ENCODE measurements around the gene ABCC3.
A peak's percentile ranks its signal among the peaks of the same experiment; 100 is the strongest.

Gene ABCC3

DNA sequence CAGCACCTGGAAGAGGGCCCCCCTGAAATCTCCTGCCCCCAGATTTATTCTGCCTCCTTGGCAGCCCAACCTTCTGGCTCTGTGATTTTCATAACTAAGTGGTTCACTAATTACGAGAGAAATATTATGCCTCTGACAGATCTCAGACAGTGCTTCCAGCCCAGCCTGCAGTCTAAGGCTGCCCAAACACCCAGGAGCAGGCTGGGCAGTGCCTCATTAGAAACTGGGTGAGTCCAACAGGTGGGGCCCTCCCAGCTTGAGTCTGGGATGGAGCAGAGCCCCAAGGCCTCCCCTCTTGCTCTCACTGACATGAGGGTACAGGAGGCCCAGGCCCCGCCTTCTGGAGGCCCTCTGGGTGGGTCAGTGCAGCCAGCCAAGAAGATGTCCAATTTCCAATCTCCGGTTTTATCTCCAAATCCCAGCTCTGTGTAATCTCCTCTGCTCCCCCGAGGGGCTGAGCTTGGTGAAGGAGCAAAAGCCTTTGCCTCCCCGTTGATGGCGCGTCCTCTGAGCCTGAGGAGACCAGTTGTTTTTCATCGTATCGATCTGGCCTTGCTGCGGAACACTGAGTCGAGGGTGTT is 20.1 kb upstream of the ABCC3 start:
- Mint-ChIP-seq H3K4me1 (ENCODE audit: low read depth) (peaks cover 3% of the 10 kb centered on the region), H3K9me3 (no peaks in the 10 kb centered on the region), H3K4me3 (no peak overlapping the region), H3K36me3 (ENCODE audit: low read depth) (no peaks in the 10 kb centered on the region), H3K27me3 (ENCODE audit: low read depth) (peaks cover 3% of the 10 kb centered on the region), H3K27ac (no peak overlapping the region)
- no peak for DNase-seq (ENCODE audit: low spot score)

DNA sequence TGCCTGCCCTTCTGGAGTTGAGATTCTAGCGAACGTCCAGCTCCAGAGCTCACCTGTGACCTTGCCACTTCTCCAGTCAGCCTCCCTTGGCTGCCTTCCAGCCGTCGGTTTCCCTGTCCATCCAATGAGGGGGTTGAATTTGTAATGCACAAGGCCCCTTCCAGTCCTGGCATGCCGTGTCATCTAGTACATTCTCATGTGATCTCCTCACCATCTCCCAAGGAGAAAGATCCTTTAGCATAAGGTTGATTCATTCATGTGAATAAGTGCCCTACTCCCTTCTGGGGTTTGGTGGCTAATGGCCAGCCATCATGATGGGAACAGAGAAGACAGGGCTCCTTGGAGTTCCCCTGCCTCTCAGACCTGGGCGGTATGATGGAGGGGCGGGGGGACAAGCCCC is 18.9 kb upstream of the ABCC3 start:
- Mint-ChIP-seq H3K36me3 (ENCODE audit: low read depth) (no peaks in the 10 kb centered on the region), H3K4me3 (no peak overlapping the region), H3K9me3 (no peaks in the 10 kb centered on the region), H3K4me1 (ENCODE audit: low read depth) (peaks cover 3% of the 10 kb centered on the region), H3K27me3 (ENCODE audit: low read depth) (peaks cover 6% of the 10 kb centered on the region), H3K27ac (no peak overlapping the region)
- DNase-seq (ENCODE audit: low spot score) = no peak

DNA sequence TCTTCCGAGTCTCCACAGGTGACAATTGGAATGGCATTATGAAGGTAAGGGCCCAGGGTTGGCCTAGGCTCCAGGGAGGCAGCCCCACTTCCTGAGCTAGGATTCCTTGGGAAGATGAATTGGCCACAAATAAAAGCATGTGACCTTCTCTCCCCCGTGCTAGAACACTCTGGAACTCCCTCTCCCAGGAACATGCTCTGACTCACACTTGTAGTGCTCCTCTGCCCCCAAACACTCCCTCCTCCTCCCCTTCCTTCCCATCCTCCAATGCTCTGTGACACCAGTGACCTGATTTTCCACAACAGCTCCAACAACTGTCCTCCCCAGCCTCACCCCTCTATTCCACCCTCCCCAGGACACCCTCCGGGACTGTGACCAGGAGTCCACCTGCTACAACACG is 16.4 kb upstream of the ABCC3 start:
- no peak overlapping the region for H3K4me3 Mint-ChIP-seq
- no peaks in the 10 kb centered on the region for H3K9me3 Mint-ChIP-seq
- DNase-seq (ENCODE audit: low spot score) = no peak
- H3K4me1 Mint-ChIP-seq (ENCODE audit: low read depth) = peaks cover 6% of the 10 kb centered on the region
- H3K27me3 Mint-ChIP-seq (ENCODE audit: low read depth) = peaks cover 12% of the 10 kb centered on the region
- H3K27ac Mint-ChIP-seq = no peak overlapping the region
- H3K36me3 Mint-ChIP-seq (ENCODE audit: low read depth) = no peaks in the 10 kb centered on the region

DNA sequence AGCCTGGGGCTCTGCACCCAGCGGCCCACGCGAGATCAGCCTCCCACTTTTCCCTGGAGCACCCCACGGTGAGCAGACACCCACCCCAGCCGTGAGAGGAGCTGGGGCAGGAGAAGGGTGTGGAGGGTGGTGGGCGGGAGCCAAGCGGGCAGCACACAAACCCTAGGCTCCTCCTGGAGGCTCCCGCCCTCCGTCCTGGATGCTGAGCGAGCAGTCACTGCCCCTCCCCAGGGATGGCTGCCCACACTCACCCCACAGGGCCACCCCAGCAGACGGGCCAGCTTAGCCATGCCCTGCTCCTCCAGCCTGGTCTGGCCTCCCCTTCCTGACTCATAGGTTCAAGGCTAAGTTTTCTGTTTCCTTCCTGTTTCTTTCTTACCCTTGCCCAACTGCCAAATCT is 15.7 kb upstream of the ABCC3 start:
- H3K36me3 Mint-ChIP-seq (ENCODE audit: low read depth) = no peaks in the 10 kb centered on the region
- H3K27ac Mint-ChIP-seq = no peak overlapping the region
- no peak for DNase-seq (ENCODE audit: low spot score)
- H3K4me3 Mint-ChIP-seq = no peak overlapping the region
- H3K9me3 Mint-ChIP-seq = no peaks in the 10 kb centered on the region
- H3K4me1 Mint-ChIP-seq (ENCODE audit: low read depth) = peaks cover 6% of the 10 kb centered on the region
- peaks cover 12% of the 10 kb centered on the region for H3K27me3 Mint-ChIP-seq (ENCODE audit: low read depth)

DNA sequence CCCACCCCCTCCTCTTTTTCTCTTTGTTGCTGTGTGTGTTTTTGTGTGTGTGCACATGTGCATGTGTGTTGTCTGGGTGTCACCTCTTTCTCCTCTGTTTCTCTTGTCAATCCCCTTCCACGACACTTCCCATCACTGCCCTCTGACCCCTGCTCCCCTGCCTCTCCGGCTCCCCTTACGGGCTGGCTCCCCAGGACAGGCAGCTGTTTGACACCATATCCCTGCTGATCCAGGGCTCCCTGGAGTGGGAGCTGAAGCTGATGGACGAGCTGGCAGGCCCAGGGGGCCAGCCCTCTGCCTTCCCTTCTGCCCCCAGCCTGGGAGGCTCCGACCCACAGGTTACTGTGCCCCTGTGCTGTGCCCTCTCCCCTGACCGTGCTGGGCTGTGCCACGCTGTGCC is 15.2 kb upstream of the ABCC3 start:
- H3K27ac Mint-ChIP-seq = no peak overlapping the region
- H3K9me3 Mint-ChIP-seq = no peaks in the 10 kb centered on the region
- H3K27me3 Mint-ChIP-seq (ENCODE audit: low read depth) = peaks cover 9% of the 10 kb centered on the region
- no peak for DNase-seq (ENCODE audit: low spot score)
- H3K4me3 Mint-ChIP-seq = no peak overlapping the region
- H3K36me3 Mint-ChIP-seq (ENCODE audit: low read depth) = no peaks in the 10 kb centered on the region
- H3K4me1 Mint-ChIP-seq (ENCODE audit: low read depth) = peaks cover 3% of the 10 kb centered on the region

DNA sequence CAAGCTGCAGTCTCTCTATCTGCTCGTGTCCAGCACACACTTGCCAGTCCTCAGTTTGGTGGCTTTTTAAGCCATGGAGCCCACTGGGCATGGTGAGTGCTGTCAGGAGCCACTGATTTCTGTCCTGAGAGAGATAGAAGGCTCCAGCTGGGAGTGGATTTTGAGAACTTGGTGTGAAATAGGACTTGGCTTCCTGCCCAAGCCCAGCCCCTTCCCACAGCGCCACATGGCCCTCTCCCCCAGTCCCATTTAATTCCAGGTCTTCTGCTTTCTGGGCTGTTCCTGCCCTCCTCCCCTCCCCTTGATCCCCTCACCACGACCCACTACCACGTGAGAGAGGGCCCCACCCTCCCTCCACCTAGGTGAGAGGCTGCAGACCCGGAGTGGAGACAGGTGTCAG is 14.4 kb upstream of the ABCC3 start:
- H3K9me3 Mint-ChIP-seq = no peaks in the 10 kb centered on the region
- DNase-seq (ENCODE audit: low spot score) = no peak
- peaks cover 9% of the 10 kb centered on the region for H3K27me3 Mint-ChIP-seq (ENCODE audit: low read depth)
- no peak overlapping the region for H3K4me3 Mint-ChIP-seq
- peaks cover 3% of the 10 kb centered on the region for H3K4me1 Mint-ChIP-seq (ENCODE audit: low read depth)
- H3K36me3 Mint-ChIP-seq (ENCODE audit: low read depth) = no peaks in the 10 kb centered on the region
- no peak overlapping the region for H3K27ac Mint-ChIP-seq

DNA sequence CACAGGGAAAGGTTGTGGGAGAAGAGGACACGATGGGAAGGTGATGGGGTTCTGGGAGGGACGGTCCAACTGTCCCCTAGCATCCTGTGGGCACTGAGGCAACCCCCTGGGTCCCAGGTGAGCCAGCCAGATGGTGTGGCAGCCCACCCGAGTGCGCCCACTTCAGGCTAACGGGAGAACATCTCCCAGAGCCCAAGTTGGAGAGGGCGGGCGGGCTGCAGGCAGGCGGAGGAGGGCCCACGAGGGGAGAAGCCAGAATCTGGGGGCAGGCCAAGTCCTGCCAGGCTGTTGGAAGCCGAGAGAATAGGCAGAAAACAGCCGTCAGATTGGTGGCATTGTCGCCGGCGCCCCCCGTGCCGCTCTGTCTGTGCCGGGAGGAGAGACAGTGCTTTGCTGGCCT is 13.8 kb upstream of the ABCC3 start:
- peaks cover 9% of the 10 kb centered on the region for H3K27me3 Mint-ChIP-seq (ENCODE audit: low read depth)
- H3K27ac Mint-ChIP-seq = no peak overlapping the region
- H3K4me1 Mint-ChIP-seq (ENCODE audit: low read depth) = peaks cover 3% of the 10 kb centered on the region
- H3K36me3 Mint-ChIP-seq (ENCODE audit: low read depth) = no peaks in the 10 kb centered on the region
- no peak for DNase-seq (ENCODE audit: low spot score)
- no peaks in the 10 kb centered on the region for H3K9me3 Mint-ChIP-seq
- H3K4me3 Mint-ChIP-seq = no peak overlapping the region

DNA sequence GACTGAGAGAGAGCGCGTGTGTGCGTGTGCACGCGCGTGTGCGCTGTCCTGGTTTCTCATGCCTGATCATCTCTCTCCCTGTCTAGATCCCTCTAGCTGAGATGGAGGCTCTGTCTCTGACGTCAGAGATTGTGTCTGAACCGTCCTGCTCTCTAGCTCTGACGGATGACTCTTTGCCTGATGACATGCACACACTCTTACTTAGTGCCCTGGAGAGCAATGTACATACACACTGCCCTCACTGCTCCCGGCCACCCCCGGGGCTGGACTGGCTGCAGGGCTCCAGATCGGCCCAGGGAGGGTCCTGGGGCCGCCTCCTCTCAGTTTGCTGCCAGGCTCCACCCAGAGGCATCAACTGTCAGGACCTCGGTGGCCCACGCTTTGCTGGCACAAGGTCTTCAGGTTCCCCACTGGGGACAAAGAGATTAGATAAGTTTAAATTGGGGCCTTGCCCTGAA is 13.1 kb upstream of the ABCC3 start:
- DNase-seq (ENCODE audit: low spot score) = no peak
- no peaks in the 10 kb centered on the region for H3K9me3 Mint-ChIP-seq
- no peaks in the 10 kb centered on the region for H3K36me3 Mint-ChIP-seq (ENCODE audit: low read depth)
- peaks cover 9% of the 10 kb centered on the region for H3K27me3 Mint-ChIP-seq (ENCODE audit: low read depth)
- H3K4me1 Mint-ChIP-seq (ENCODE audit: low read depth) = peaks cover 3% of the 10 kb centered on the region
- H3K27ac Mint-ChIP-seq = no peak overlapping the region
- no peak overlapping the region for H3K4me3 Mint-ChIP-seq

DNA sequence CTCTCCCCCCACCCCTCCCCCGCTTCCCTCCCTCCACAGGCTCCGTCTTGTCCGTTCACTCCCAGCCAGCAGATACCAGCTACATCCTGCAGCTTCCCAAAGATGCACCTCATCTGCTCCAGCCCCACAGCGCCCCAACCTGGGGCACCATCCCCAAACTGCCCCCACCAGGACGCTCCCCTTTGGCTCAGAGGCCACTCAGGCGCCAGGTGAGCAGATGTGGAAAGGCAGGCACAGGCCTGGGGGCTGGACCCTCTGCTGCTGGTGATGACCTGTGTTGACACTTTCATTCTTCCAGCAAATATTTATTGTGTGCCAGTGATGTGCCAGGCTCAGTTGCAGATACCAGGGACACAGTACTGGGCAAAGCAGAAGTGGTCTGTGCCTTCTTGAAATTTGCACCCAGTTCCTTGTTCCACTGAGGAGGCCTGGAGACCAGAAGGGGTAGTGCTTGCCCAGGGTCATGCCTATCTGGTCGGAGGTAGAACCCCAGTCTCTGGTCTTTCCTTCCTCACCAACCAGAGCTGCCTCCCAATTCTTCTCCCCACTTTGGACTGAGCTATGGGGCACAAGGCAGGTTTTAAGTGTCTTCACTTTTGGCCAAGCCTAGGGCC is 10.3 kb upstream of the ABCC3 start:
- no peak overlapping the region for H3K4me3 Mint-ChIP-seq
- no peak overlapping the region for H3K27ac Mint-ChIP-seq
- no peak for DNase-seq (ENCODE audit: low spot score)
- H3K9me3 Mint-ChIP-seq = no peaks in the 10 kb centered on the region
- peaks cover 9% of the 10 kb centered on the region for H3K4me1 Mint-ChIP-seq (ENCODE audit: low read depth)
- H3K27me3 Mint-ChIP-seq (ENCODE audit: low read depth) = peaks cover 28% of the 10 kb centered on the region
- H3K36me3 Mint-ChIP-seq (ENCODE audit: low read depth) = no peaks in the 10 kb centered on the region

DNA sequence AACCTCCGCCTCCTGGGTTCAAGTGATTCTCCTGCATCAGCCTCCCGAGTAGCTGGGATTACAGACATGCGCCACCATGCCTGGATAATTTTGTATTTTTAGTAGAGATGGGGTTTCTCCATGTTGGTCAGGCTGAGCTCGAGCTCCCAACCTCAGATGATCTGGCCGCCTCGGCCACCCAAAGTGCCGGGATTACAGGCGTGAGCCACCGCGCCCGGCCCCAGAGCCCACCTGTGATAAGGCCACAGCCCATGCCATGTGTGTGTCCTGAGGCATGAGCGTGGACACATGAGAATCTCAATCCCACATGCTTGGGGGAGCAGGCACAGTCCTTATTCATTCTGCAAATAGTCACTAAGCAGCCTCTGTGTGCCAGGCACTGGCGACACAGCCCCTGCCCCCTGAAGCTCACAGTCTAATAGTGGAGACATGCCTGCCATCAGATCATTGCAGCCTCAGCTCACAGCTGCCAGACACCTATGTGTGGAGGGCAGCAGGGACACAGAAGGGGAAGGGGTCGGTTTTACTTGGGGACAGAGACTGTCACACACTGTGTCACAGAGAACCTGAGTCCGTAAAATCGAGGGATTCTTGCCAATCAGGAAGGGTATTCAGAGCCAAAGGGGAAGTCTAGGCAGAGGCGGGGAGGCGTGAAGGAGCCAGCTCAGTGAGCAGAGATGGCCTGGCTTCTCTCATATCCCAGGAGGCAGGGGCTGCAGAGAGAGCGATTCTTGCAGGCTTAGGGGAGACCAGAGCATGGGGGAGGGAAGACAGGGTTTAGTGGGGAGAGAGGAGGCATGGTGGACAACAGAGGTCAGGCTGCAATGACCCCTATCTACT is 9.4 kb upstream of the ABCC3 start:
- no peak for DNase-seq (ENCODE audit: low spot score)
- Mint-ChIP-seq H3K27me3 (ENCODE audit: low read depth) (peaks cover 26% of the 10 kb centered on the region), H3K9me3 (no peaks in the 10 kb centered on the region), H3K4me3 (no peak overlapping the region), H3K36me3 (ENCODE audit: low read depth) (no peaks in the 10 kb centered on the region), H3K27ac (no peak overlapping the region), H3K4me1 (ENCODE audit: low read depth) (peaks cover 9% of the 10 kb centered on the region)

DNA sequence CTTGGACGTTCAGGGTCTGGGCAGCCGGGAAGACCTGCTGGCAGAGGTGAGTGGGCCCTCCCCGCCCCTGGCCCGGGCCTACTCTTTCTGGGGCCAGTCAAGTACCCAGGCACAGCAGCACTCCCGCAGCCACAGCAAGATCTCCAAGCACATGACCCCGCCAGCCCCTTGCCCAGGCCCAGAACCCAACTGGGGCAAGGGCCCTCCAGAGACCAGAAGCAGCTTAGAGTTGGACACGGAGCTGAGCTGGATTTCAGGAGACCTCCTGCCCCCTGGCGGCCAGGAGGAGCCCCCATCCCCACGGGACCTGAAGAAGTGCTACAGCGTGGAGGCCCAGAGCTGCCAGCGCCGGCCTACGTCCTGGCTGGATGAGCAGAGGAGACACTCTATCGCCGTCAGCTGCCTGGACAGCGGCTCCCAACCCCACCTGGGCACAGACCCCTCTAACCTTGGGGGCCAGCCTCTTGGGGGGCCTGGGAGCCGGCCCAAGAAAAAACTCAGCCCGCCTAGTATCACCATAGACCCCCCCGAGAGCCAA is 8.6 kb upstream of the ABCC3 start:
- Mint-ChIP-seq H3K4me3 (no peak overlapping the region), H3K27ac (no peak overlapping the region), H3K4me1 (ENCODE audit: low read depth) (peaks cover 9% of the 10 kb centered on the region), H3K36me3 (ENCODE audit: low read depth) (no peaks in the 10 kb centered on the region), H3K27me3 (ENCODE audit: low read depth) (peaks cover 31% of the 10 kb centered on the region), H3K9me3 (no peaks in the 10 kb centered on the region)
- peak; percentile 38 for DNase-seq (ENCODE audit: low spot score)

DNA sequence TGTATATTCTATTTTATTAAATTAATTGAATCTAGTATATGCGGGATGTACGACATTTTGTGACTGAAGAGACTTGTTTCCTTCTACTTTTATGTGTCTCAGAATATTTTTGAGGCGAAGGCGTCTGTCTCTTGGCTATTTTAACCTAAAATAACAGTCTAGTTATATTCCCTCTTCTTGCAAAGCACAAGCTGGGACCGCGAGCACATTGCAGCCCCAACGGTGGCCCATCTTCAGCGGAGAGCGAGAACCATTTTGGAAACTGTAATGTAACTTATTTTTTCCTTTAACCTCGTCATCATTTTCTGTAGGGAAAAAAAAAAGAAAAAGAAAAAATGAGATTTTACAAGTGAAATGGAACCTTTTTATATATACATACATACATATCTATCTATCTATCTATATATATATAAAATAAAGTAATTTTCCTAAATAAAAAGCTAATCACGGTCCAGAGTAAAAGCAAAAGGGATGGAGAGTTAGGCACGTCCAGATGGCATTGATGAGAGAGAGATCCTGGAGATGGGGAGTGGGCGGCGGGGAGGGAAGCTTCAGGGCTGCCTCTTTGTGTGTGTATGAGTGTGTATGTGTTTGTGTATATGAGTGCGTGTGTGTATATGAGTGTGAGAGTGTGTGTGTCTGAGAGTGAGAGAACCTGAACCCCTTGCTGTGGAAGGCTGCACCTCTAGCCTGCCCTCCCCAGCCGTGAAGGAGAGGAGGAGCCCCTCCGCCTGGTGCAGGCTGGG is 7.5 kb upstream of the ABCC3 start:
- no peak overlapping the region for H3K4me3 Mint-ChIP-seq
- no peaks in the 10 kb centered on the region for H3K36me3 Mint-ChIP-seq (ENCODE audit: low read depth)
- no peak for DNase-seq (ENCODE audit: low spot score)
- H3K9me3 Mint-ChIP-seq = no peaks in the 10 kb centered on the region
- H3K27me3 Mint-ChIP-seq (ENCODE audit: low read depth) = peaks cover 33% of the 10 kb centered on the region
- peaks cover 6% of the 10 kb centered on the region for H3K4me1 Mint-ChIP-seq (ENCODE audit: low read depth)
- no peak overlapping the region for H3K27ac Mint-ChIP-seq

DNA sequence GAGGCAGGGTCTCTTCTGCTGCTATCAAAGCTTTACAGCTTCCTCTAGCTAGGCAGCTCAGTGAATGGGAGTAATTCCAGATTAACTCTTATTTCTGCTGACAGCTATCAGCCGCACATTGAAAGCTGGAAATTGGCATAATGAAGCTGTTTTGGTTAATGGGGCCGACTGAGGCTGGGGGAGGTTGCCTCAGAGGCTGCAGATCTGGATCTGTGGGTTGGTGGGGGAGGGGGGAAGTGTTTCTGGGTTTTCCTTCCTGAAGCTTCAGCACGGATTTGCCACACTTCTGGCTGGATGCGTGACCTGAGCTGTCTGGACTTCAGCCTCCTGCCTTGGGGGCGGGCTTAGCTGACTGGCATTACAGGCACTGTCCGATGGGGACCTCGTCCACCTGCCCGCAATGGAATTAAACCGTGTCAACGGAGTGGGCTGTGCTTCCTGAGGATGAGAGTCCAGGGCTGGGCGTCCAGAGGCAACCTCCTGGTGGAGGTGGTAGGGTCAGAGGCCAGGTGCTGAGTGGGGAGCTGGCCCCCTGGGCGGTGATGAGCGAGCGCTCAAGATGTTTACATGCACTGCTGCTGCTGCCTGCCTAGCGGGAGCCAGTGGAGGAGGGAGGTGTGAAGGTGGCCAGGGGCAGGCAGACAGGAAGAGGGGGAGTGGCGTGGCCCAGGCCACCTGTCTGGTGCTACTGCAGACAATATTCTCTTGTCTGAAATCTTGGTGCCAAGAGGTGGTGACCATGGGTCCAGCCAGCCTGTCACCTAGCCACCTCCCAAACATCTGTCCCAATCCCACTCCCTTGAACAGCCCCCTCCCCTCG is 6.7 kb upstream of the ABCC3 start:
- no peak for DNase-seq (ENCODE audit: low spot score)
- no peaks in the 10 kb centered on the region for H3K36me3 Mint-ChIP-seq (ENCODE audit: low read depth)
- no peaks in the 10 kb centered on the region for H3K9me3 Mint-ChIP-seq
- H3K4me3 Mint-ChIP-seq = no peak overlapping the region
- H3K27me3 Mint-ChIP-seq (ENCODE audit: low read depth) = peaks cover 40% of the 10 kb centered on the region
- H3K27ac Mint-ChIP-seq = no peak overlapping the region
- H3K4me1 Mint-ChIP-seq (ENCODE audit: low read depth) = peaks cover 6% of the 10 kb centered on the region

Data from T-helper 2 cell treated with Interferon-gamma antibody and Interleukin-4, amounts not matched to agents 5 μg/mL and 100 μg/mL, for 36 hours (primary cell).